Type B pancreatic cell (in vitro differentiated cells): ENCODE measurements around the gene AP3S1. TPM values are rescaled to one million over a fixed set of nuclear protein-coding genes. Genes with fewer than 3 reads are reported as not detected.

Source experiments
- DNase-seq: peaks from one replicate; pipeline ENCODE4 v3.0.0; 2021; ENCODE audit warnings: mixed read lengths; ENCODE audit not compliant: unreplicated experiment; ENCODE audit errors: extremely low spot score
- H3K27ac Mint-ChIP-seq: 2 replicates; pipeline ENCODE4 v1.8.0; 2021; ENCODE audit warnings: mild to moderate bottlenecking, mixed read lengths
- H3K27me3 Mint-ChIP-seq: 2 replicates; pipeline ENCODE4 v1.8.0; 2021; ENCODE audit warnings: mixed read lengths
- H3K36me3 Mint-ChIP-seq: 2 replicates; pipeline ENCODE4 v1.8.0; 2021; ENCODE audit warnings: mixed read lengths
- H3K4me1 Mint-ChIP-seq: one replicate; pipeline ENCODE4 v1.8.0; 2021; ENCODE audit warnings: mixed read lengths; ENCODE audit not compliant: unreplicated experiment
- H3K4me3 Mint-ChIP-seq: 2 replicates; pipeline ENCODE4 v1.8.0; 2021; ENCODE audit warnings: mild to moderate bottlenecking, mixed read lengths
- H3K9me3 Mint-ChIP-seq: 2 replicates; pipeline ENCODE4 v1.8.0; 2021; ENCODE audit warnings: mixed read lengths
- CTCF ChIP-seq: fragments of 200-600 bp; sonication (generic); conservative IDR thresholded peaks from 2 replicates; pipeline ENCODE4 v1.5.0; 2021; ENCODE audit warnings: antibody characterized with exemption, mild to moderate bottlenecking
- total RNA-seq: library from RNA; stranded (reverse); gene quantifications from 2 replicates; pipeline ENCODE4 v1.2.1, GENCODE V29; 2021; ENCODE audit warnings: low replicate concordance

The AP3S1 gene
- total RNA-seq, 1 donor from 2014 or later: 77.5 TPM

- Mint-ChIP-seq H3K4me3 (no peak overlapping the region), H3K27ac (no peak overlapping the region), H3K4me1 (peaks cover 14% of the 10 kb centered on the region), H3K9me3 (peaks cover 11% of the 10 kb centered on the region), H3K36me3 (peaks cover 20% of the 10 kb centered on the region), H3K27me3 (no peaks in the 10 kb centered on the region)
- DNase-seq: no peak
- no peak for TF ChIP-seq CTCF
Measured at GRCh38 chr5:115857057-115857479, 15.3 kb downstream of the AP3S1 start.

GRCh38 chr5:115857626-115858349 is 16.1 kb downstream of the AP3S1 start:
- H3K27ac Mint-ChIP-seq: no peak overlapping the region
- peaks cover 23% of the 10 kb centered on the region for H3K36me3 Mint-ChIP-seq
- no peak overlapping the region for H3K4me3 Mint-ChIP-seq
- H3K9me3 Mint-ChIP-seq: peaks cover 11% of the 10 kb centered on the region
- H3K4me1 Mint-ChIP-seq: peaks cover 14% of the 10 kb centered on the region
- no peak for DNase-seq
- TF ChIP-seq CTCF: no peak
- no peaks in the 10 kb centered on the region for H3K27me3 Mint-ChIP-seq

DNA sequence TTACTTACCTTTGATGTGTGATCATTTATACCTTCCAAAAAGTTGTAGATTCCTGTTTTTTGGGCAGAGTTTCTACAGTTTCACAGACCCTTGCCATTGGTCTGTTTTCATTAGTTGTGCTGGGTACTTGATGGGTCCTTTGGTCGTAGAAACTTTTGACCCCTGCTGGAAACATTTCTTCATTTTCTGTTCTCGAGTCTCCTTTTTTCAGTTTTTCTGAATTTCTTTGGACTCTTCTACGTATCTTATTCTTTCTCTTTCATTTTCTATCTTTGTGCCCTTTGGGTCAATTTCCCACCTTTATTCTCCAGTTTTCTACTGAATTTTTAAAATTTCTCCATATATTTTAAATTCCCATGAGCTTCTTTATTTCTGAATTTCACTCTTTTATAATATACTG is 16.7 kb downstream of the AP3S1 start:
- Mint-ChIP-seq H3K4me1 (peaks cover 14% of the 10 kb centered on the region), H3K27ac (no peak overlapping the region), H3K4me3 (no peak overlapping the region), H3K36me3 (peaks cover 19% of the 10 kb centered on the region), H3K27me3 (no peaks in the 10 kb centered on the region), H3K9me3 (peaks cover 7% of the 10 kb centered on the region)
- TF ChIP-seq CTCF: no peak
- no peak for DNase-seq

DNA sequence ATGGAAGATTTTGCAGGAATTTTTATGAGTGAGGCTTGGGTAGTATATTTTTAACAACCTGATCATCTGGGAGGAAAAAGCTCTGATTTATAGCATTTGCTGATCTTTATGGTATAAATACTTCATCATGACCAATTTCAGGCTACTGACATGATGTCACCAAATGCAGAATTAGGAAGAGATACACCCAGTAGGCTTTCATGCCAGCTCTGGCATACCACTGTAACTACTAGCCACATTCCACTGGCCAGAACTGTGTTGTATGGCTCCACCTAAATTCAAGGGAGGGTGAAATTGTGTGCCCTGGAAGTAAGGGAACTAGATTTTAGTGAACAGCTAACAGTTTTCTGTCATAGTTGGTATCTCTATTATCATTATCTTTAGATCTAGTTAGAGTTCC is 17.6 kb downstream of the AP3S1 start:
- TF ChIP-seq CTCF: no peak
- Mint-ChIP-seq H3K27ac (no peak overlapping the region), H3K9me3 (no peaks in the 10 kb centered on the region), H3K4me1 (peaks cover 14% of the 10 kb centered on the region), H3K27me3 (no peaks in the 10 kb centered on the region), H3K36me3 (peaks cover 12% of the 10 kb centered on the region), H3K4me3 (no peak overlapping the region)
- DNase-seq: no peak

DNA sequence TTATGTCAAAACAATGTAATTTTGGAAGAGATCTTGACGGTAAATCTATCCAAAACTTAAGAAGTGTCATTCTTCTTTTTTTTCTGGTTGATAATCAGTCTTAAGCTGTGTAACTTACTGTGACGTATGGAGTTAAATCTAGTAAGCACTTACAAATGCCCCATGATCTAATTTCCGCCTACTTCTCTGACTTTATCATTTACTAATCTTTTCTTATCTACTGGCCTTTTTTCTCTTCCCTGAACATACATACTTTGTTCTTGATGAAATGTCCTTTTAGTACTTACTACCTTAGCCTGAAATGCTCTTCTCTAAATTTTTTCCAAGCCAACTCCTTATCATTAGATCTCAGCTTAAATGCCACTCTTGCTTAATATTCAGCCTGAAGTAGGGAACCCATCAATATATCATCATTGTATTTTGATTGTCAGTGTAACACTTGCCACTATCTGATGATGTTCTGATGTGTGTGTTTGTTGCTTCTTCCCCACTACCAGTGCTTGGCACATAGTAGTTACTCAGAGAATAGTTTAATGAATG is 27.6 kb downstream of the AP3S1 start:
- no peak overlapping the region for H3K4me3 Mint-ChIP-seq
- no peak for TF ChIP-seq CTCF
- H3K9me3 Mint-ChIP-seq: no peaks in the 10 kb centered on the region
- no peak overlapping the region for H3K27ac Mint-ChIP-seq
- peaks cover 8% of the 10 kb centered on the region for H3K4me1 Mint-ChIP-seq
- no peaks in the 10 kb centered on the region for H3K27me3 Mint-ChIP-seq
- no peak for DNase-seq
- peaks cover 11% of the 10 kb centered on the region for H3K36me3 Mint-ChIP-seq
